AG20443 (cell line): ENCODE measurements around the gene LBH.

Experiments
- DNase-seq: peaks from one replicate; pipeline ENCODE4 v3.0.0; 2012; ENCODE audit warnings: low spot score, mixed read lengths

LBH gene

GRCh38 chr2:30217644-30218337, 13.5 kb upstream of the LBH start:
- DNase-seq: no peak

- DNase-seq: no peak
Measured at GRCh38 chr2:30218338-30218713, 13.0 kb upstream of the LBH start.

GRCh38 chr2:30218814-30219213, 12.5 kb upstream of the LBH start:
- no peak for DNase-seq

GRCh38 chr2:30219886-30220875, 11.2 kb upstream of the LBH start:
- DNase-seq: no peak

GRCh38 chr2:30221531-30221930, 9.8 kb upstream of the LBH start:
- no peak for DNase-seq

- no peak for DNase-seq
Measured at GRCh38 chr2:30222031-30222430, 9.3 kb upstream of the LBH start.

GRCh38 chr2:30222636-30223360, 8.5 kb upstream of the LBH start:
- no peak for DNase-seq

- no peak for DNase-seq
Measured at GRCh38 chr2:30223413-30223874, 7.9 kb upstream of the LBH start.

GRCh38 chr2:30224151-30224550, 7.2 kb upstream of the LBH start:
- no peak for DNase-seq

- peak; percentile 75 for DNase-seq
Measured at GRCh38 chr2:30225131-30225762, 6.1 kb upstream of the LBH start.

- DNase-seq: peak; percentile 46
Measured at GRCh38 chr2:30226144-30227032, 4.9 kb upstream of the LBH start.

- DNase-seq: no peak
Measured at GRCh38 chr2:30229596-30229995, 1.7 kb upstream of the LBH start.

- DNase-seq: peak; percentile 46
Measured at GRCh38 chr2:30230497-30231211, 680 bp upstream of the LBH start.

GRCh38 chr2:30231996-30232800, 864 bp downstream of the LBH start:
- DNase-seq: peak; percentile 61

- no peak for DNase-seq
Measured at GRCh38 chr2:30232801-30233130, 1.4 kb downstream of the LBH start.

- DNase-seq: no peak
Measured at GRCh38 chr2:30233271-30234009, 2.1 kb downstream of the LBH start.

- DNase-seq: peak; percentile 79
Measured at GRCh38 chr2:30234180-30234971, 3.0 kb downstream of the LBH start.
